Measurements from ENCODE around the gene RASGRP1.

Gene RASGRP1

DNA sequence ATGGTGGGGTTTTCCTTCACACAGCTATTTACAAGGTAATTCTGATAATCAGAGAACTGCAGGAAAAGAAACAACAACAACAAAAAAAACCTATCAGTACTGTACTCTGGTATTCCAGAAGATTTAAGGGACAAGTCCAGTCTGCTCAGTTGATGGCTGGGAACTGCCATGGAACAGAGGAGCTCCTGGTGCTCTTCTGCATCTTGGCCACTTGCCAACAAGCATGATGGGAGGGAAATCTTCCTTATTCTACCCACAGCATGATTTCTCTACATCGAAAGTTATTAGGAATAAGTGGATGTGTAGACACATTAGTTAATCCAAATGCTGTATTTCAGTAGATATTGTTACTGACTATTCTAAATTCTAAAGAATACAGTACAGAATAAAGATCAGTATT lies 51.7 kb downstream of the RASGRP1 start:
- Mint-ChIP-seq H3K27me3 (ENCODE audit: low read depth) (no peaks in the 10 kb centered on the region), H3K4me3 (no peak overlapping the region), H3K9me3 (no peaks in the 10 kb centered on the region), H3K36me3 (ENCODE audit: low read depth) (no peaks in the 10 kb centered on the region), H3K27ac (no peak overlapping the region), H3K4me1 (peaks cover 9% of the 10 kb centered on the region)
- TF ChIP-seq, protein P1, sequence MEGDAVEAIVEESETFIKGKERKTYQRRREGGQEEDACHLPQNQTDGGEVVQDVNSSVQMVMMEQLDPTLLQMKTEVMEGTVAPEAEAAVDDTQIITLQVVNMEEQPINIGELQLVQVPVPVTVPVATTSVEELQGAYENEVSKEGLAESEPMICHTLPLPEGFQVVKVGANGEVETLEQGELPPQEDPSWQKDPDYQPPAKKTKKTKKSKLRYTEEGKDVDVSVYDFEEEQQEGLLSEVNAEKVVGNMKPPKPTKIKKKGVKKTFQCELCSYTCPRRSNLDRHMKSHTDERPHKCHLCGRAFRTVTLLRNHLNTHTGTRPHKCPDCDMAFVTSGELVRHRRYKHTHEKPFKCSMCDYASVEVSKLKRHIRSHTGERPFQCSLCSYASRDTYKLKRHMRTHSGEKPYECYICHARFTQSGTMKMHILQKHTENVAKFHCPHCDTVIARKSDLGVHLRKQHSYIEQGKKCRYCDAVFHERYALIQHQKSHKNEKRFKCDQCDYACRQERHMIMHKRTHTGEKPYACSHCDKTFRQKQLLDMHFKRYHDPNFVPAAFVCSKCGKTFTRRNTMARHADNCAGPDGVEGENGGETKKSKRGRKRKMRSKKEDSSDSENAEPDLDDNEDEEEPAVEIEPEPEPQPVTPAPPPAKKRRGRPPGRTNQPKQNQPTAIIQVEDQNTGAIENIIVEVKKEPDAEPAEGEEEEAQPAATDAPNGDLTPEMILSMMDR (IDR thresholded peaks at IDR 0.05; ENCODE audit: unreplicated experiment in 3 of 3) = no peak

DNA sequence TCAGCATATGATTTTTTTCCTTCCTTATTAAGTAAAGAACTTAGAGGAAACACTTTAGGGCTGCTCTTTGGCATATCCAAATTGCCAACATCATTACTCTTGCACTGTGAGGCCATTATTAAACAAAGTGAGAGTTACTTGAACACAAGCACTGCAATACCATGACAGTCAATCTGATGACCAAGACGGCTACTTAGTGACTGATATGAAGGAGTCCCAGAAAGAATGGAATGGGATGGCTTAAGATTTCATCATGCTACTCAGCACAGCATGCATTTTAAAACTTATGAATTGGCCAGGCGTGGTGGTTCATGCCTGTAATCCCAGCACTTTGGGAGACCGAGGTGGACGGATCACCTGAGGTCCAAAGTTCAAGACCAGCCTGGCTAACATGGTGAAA lies 55.5 kb downstream of the RASGRP1 start:
- Mint-ChIP-seq H3K9me3 (no peaks in the 10 kb centered on the region), H3K27me3 (ENCODE audit: low read depth) (no peaks in the 10 kb centered on the region), H3K27ac (no peak overlapping the region), H3K4me1 (no peaks in the 10 kb centered on the region), H3K4me3 (no peak overlapping the region), H3K36me3 (ENCODE audit: low read depth) (no peaks in the 10 kb centered on the region)
- TF ChIP-seq, protein P1 (IDR thresholded peaks at IDR 0.05; ENCODE audit: unreplicated experiment in 3 of 3) = no peak

DNA sequence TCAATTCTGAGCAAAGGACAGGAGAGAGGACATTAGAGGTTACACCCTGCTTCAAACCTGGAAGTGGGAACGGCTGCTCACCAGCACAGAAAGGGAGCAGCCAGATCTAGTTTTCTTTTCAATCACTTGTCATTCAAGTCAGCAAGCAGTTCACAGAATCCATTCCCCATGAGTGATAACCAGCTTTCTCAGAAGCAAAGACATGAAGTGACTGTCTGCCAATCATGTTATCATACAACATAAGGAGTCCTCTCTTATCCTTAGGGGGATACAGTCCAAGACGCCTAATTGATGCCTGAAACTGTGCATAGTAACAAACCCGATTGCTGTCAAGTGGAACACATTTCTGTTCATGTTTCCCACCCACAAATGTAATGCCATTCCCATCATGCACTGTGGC lies 56.0 kb downstream of the RASGRP1 start:
- Mint-ChIP-seq H3K36me3 (ENCODE audit: low read depth) (no peaks in the 10 kb centered on the region), H3K4me1 (no peaks in the 10 kb centered on the region), H3K4me3 (no peak overlapping the region), H3K27ac (no peak overlapping the region), H3K27me3 (ENCODE audit: low read depth) (no peaks in the 10 kb centered on the region), H3K9me3 (no peaks in the 10 kb centered on the region)
- TF ChIP-seq, protein P1 (IDR thresholded peaks at IDR 0.05; ENCODE audit: unreplicated experiment in 3 of 3) = no peak

DNA sequence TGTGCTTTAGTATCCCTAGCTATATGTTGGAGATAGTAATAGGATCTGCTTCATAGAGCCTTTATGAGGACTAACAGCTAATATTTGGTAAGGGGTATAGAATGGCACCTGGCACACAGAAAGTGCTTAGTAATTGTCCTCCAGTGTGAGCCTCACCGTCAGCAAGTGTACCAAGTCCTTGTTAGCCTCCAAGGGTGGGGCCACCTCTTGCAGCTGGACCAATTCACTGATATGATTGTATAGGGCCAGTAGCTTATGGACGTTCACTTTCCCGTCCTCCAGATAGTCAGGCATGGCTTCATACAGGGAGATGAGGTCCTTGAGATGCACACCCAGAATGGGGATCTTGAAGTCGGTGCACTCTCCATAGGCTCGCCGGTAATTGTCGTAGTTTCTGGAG lies 57.0 kb downstream of the RASGRP1 start:
- H3K4me1 Mint-ChIP-seq = no peaks in the 10 kb centered on the region
- H3K9me3 Mint-ChIP-seq = no peaks in the 10 kb centered on the region
- H3K27ac Mint-ChIP-seq = no peak overlapping the region
- no peak overlapping the region for H3K4me3 Mint-ChIP-seq
- H3K27me3 Mint-ChIP-seq (ENCODE audit: low read depth) = no peaks in the 10 kb centered on the region
- TF ChIP-seq, protein P1 (IDR thresholded peaks at IDR 0.05; ENCODE audit: unreplicated experiment in 3 of 3) = no peak
- no peaks in the 10 kb centered on the region for H3K36me3 Mint-ChIP-seq (ENCODE audit: low read depth)

DNA sequence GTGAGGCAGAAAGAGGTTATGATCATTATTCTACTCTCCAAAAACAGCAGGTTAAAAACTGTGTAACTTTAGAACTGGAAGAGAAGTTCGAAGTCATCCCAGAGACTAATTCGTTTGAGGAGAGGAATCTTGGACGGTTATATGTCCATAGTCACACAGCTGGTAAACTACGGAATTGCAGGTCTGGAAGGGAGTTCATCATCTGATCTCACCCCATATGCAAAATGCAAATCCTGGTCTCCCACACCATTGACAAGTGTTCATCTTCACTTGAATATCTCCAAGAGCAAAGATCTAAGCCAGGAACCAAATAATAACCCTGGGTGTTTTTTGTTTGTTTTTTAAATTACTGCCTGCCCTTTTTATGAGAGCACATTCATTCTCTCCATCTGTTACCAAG lies 57.6 kb downstream of the RASGRP1 start:
- H3K4me1 Mint-ChIP-seq = no peaks in the 10 kb centered on the region
- H3K9me3 Mint-ChIP-seq = no peaks in the 10 kb centered on the region
- TF ChIP-seq, protein P1 (IDR thresholded peaks at IDR 0.05; ENCODE audit: unreplicated experiment in 3 of 3) = no peak

DNA sequence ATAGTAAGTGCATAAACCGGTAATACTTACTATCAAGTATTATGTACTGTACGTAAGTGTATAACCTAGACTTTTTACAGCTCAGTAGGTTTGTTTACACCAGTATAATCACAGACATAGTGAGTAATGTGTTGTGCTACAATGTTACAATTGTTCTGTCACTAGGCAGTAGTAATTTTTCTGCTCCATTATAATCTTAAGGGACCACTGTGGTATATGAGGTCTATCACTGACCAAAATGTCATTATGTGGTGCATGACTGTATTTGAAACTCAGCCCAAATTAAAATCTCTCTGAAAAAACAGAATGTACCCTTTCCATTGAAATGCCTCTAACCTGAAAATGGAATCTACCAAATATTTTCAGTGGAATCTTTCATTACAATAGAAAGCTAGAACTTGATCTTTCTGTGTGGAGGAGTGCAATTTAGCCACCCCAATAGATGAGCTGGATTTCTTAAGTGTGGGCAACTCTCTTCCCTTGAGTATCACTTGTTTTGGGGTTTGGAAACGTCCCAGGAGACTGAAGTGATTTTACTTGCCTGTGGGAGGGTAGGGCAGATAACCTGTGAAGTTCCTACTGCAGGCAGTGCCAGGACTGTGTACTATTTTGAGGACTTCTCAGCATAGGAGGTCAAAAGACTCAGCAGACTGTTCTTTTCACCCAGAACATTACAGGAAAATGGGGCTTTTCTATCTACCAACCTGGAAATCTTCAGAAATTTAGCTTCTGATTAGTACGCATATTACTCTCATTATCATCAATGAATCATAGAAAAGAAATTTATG lies 59.7 kb downstream of the RASGRP1 start:
- Mint-ChIP-seq H3K36me3 (ENCODE audit: low read depth) (no peaks in the 10 kb centered on the region), H3K27me3 (ENCODE audit: low read depth) (no peaks in the 10 kb centered on the region), H3K4me3 (no peak overlapping the region), H3K4me1 (no peaks in the 10 kb centered on the region), H3K27ac (no peak overlapping the region), H3K9me3 (no peaks in the 10 kb centered on the region)
- TF ChIP-seq, protein P1 (IDR thresholded peaks at IDR 0.05; ENCODE audit: unreplicated experiment in 3 of 3) = no peak

More for the DNA sequence above, 57.6 kb downstream of the RASGRP1 start:
- no peak overlapping the region for H3K27ac Mint-ChIP-seq
- no peaks in the 10 kb centered on the region for H3K36me3 Mint-ChIP-seq (ENCODE audit: low read depth)
- H3K4me3 Mint-ChIP-seq = no peak overlapping the region
- no peaks in the 10 kb centered on the region for H3K27me3 Mint-ChIP-seq (ENCODE audit: low read depth)
